GM12872 (cell line): ENCODE measurements around the gene HHAT.

Experiments used
- CTCF ChIP-seq: IDR thresholded peaks from 3 replicates; pipeline ENCODE4 v1.5.1; 2011; ENCODE audit warnings: low read depth, mild to moderate bottlenecking, low read length, moderate library complexity; ENCODE audit not compliant: insufficient read depth

Gene HHAT

GRCh38 chr1:210700083-210700482, 371.4 kb downstream of the HHAT start:
- no peak for TF ChIP-seq CTCF

GRCh38 chr1:210700511-210700910, 371.8 kb downstream of the HHAT start:
- no peak for TF ChIP-seq CTCF

- TF ChIP-seq CTCF = no peak
Measured at GRCh38 chr1:210702506-210702905, 373.8 kb downstream of the HHAT start.

- TF ChIP-seq CTCF = no peak
Measured at GRCh38 chr1:210703593-210703992, 374.9 kb downstream of the HHAT start.

- no peak for TF ChIP-seq CTCF
Measured at GRCh38 chr1:210705086-210705485, 376.4 kb downstream of the HHAT start.

- TF ChIP-seq CTCF = no peak
Measured at GRCh38 chr1:210706246-210706645, 377.5 kb downstream of the HHAT start.

GRCh38 chr1:210707300-210708240, 378.9 kb downstream of the HHAT start:
- TF ChIP-seq CTCF = no peak
